Measurements from ENCODE around the gene RCL1.

RCL1 gene

DNA sequence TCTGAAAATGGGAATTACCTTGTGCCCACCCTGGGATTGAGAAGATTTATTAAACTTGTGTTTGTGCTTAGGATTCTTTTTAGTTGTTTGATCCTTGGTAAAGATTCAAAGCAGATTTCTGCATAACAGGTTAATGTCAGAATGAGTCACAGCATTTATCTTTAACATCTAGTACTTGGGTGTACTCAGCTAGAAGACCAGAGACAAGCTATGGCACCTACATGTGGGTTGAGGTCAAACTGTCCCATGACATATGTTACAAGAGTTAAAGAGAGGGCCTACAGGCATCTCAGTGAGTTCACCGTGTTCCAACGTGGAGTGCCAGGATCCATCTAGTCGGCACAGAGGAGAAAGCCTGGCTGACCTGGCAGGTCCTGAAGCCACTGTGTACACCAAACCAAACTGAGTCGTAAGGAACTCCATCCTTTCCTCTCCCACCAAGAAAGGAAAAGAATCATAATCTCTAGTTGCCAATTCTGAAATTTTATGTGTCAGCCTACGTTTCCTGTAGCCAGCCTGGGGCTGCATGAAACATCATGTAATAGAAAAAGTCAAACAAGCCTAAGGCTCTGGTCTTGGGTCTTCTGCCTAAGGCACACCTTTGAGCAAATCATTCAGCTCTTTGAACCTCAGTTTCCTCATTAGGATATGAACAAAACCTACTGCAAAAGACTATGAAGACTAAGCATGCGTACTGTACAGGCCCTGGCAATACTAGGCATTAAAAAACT, 73.7 kb downstream of the RCL1 start:
- Histone ChIP-seq H3K27me3 (ENCODE audit: insufficient read depth, insufficient read length) (no peaks in the 10 kb centered on the region), H3K9me3 (ENCODE audit: insufficient read depth, low read length) (no peaks in the 10 kb centered on the region), H3K36me3 (ENCODE audit: insufficient read depth, insufficient read length, low read length) (peaks cover 19% of the 10 kb centered on the region), H3K9ac (ENCODE audit: insufficient read length, low read depth) (no peak overlapping the region), H3K4me1 (ENCODE audit: insufficient read depth, insufficient read length) (no peaks in the 10 kb centered on the region), H3K4me3 (ENCODE audit: insufficient read length, low read depth) (no peak overlapping the region)
- TF ChIP-seq YY1 (IDR thresholded peaks at IDR 0.05; ENCODE audit: insufficient read depth, insufficient read length) (no peak), ZNF274 (IDR thresholded peaks at IDR 0.05; ENCODE audit: low read depth, low read length) (no peak), SUZ12 (IDR thresholded peaks at IDR 0.05; ENCODE audit: extremely low read depth, insufficient read depth, insufficient read length) (no peak)
- no peak for DNase-seq (ENCODE audit: low read depth, low spot score)

DNA sequence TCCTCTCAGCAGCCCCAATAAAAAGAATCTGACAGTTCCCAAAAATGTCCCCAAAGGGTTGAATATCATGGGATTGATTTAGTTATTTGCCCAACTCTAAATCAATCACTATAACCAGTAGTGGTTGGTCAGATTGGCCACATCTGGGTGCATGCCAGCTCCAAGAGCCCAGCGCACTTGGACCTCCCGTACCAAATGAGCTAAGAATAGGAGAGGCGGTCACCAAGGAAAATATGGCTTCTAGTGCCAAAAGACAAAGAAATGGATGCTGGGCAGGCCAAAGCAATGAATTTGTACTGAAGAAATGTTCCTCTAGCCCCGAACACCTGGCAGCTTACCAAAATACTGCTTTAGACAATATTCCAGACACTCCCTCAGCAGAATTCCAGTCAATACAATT, 80.3 kb downstream of the RCL1 start:
- Histone ChIP-seq H3K9ac (ENCODE audit: insufficient read length, low read depth) (no peak overlapping the region), H3K4me1 (ENCODE audit: insufficient read depth, insufficient read length) (no peaks in the 10 kb centered on the region), H3K27me3 (ENCODE audit: insufficient read depth, insufficient read length) (no peaks in the 10 kb centered on the region), H3K36me3 (ENCODE audit: insufficient read depth, insufficient read length, low read length) (no peaks in the 10 kb centered on the region), H3K9me3 (ENCODE audit: insufficient read depth, low read length) (no peaks in the 10 kb centered on the region), H3K4me3 (ENCODE audit: insufficient read length, low read depth) (no peak overlapping the region)
- TF ChIP-seq ZNF274 (IDR thresholded peaks at IDR 0.05; ENCODE audit: low read depth, low read length) (no peak), SUZ12 (IDR thresholded peaks at IDR 0.05; ENCODE audit: extremely low read depth, insufficient read depth, insufficient read length) (no peak), YY1 (IDR thresholded peaks at IDR 0.05; ENCODE audit: insufficient read depth, insufficient read length) (no peak)
- DNase-seq (ENCODE audit: low read depth, low spot score): no peak

DNA sequence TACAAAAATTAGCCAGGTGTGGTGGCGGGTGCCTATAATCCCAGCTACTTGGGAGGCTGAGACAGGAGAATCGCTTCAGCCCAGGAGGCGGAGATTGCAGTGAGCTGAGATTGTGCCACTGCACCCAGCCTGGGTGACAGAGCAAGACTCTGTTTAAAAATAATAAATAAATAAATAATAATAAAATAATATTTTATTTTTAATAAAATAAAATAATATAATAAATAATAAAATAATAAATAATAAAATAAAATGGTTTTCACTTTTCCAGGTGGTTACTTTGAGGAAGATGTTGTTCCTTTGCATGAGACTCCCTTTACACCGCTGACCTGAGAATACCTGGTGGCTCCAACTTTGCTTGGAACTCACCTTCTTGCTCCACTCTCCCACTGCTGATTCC, 82.8 kb downstream of the RCL1 start:
- Histone ChIP-seq H3K4me1 (ENCODE audit: insufficient read depth, insufficient read length) (no peaks in the 10 kb centered on the region), H3K9ac (ENCODE audit: insufficient read length, low read depth) (no peak overlapping the region), H3K27me3 (ENCODE audit: insufficient read depth, insufficient read length) (no peaks in the 10 kb centered on the region), H3K9me3 (ENCODE audit: insufficient read depth, low read length) (no peaks in the 10 kb centered on the region), H3K36me3 (ENCODE audit: insufficient read depth, insufficient read length, low read length) (no peaks in the 10 kb centered on the region), H3K4me3 (ENCODE audit: insufficient read length, low read depth) (no peak overlapping the region)
- no peak for TF ChIP-seq YY1 (IDR thresholded peaks at IDR 0.05; ENCODE audit: insufficient read depth, insufficient read length)
- TF ChIP-seq ZNF274 (IDR thresholded peaks at IDR 0.05; ENCODE audit: low read depth, low read length): no peak
- TF ChIP-seq SUZ12 (IDR thresholded peaks at IDR 0.05; ENCODE audit: extremely low read depth, insufficient read depth, insufficient read length): no peak
- DNase-seq (ENCODE audit: low read depth, low spot score): no peak

DNA sequence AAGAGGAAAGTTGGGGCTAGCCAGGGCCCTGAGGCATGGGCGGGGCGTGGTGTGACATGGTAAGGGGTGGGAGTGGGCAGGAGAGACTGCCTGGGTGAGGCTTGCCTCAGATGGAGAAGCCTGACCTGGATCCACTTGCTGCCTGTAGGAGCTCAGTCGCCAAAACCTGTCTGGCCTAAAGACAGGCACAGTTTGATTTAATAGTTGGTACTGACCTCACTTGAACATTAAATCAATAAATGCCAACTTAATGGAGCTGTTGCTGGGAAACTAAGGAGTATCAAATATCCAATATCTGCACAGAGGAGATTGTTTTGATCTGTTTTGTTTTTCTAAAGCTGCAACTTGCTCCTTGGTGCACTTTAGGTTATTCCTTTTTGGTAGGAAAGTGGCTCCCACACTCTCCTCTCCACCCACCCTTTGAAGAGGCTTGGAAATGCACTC, 86.4 kb downstream of the RCL1 start:
- Histone ChIP-seq H3K4me1 (ENCODE audit: insufficient read depth, insufficient read length) (no peaks in the 10 kb centered on the region), H3K9ac (ENCODE audit: insufficient read length, low read depth) (no peak overlapping the region), H3K9me3 (ENCODE audit: insufficient read depth, low read length) (no peaks in the 10 kb centered on the region), H3K27me3 (ENCODE audit: insufficient read depth, insufficient read length) (no peaks in the 10 kb centered on the region), H3K4me3 (ENCODE audit: insufficient read length, low read depth) (no peak overlapping the region), H3K36me3 (ENCODE audit: insufficient read depth, insufficient read length, low read length) (no peaks in the 10 kb centered on the region)
- no peak for TF ChIP-seq SUZ12 (IDR thresholded peaks at IDR 0.05; ENCODE audit: extremely low read depth, insufficient read depth, insufficient read length)
- no peak for DNase-seq (ENCODE audit: low read depth, low spot score)

DNA sequence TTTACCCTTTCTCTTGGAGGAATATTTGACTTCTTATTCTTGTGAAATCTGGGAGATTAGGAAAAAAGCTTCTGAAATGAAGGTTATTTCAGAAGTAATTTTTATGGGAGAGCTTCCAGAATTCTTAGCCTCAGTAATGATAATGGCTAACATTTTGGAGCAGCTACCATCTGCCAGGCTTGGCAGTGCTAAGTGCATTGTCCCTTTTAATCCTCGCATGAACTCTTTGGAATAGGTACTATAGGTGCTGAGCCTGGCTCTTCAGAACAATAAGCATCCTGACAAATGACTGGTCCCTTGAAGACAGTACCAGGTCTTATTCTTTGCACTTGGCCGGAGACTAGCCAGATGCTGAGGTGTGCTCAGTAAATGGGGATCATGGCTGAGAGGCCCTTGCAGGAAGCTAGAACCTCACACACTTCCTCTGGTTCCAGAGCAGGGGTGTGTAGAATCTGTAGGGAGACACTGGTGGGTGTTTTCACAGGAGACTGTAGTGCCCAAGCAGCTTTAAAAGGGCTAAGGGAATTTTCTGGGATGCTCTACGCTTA, 90.7 kb downstream of the RCL1 start:
- no peak overlapping the region for H3K4me3 ChIP-seq (ENCODE audit: insufficient read length, low read depth)
- no peaks in the 10 kb centered on the region for H3K9me3 ChIP-seq (ENCODE audit: insufficient read depth, low read length)
- no peak for DNase-seq (ENCODE audit: low read depth, low spot score)

DNA sequence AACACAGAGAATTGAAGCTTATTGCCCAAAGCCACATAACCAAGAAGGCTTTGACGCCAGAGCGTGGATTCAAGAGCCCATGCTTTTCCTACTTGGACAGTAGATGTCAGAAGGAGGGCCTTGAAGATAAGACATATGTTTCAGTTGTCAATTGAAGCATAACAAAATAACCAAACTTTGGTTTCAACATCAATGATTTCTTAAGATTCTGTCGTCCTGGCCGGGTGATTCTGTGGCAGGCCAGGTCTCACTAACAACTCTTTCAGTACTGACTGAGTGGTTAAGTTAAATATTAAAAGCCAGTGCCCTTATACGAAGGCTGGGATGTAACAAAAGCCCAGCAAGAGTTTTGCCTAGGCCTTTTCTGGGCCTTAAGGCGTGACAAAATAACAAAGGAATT, 94.0 kb downstream of the RCL1 start:
- Histone ChIP-seq H3K9ac (ENCODE audit: insufficient read length, low read depth) (no peak overlapping the region), H3K4me3 (ENCODE audit: insufficient read length, low read depth) (no peak overlapping the region)
- DNase-seq (ENCODE audit: low read depth, low spot score): no peak

More for the DNA sequence above, 90.7 kb downstream of the RCL1 start:
- Histone ChIP-seq H3K36me3 (ENCODE audit: insufficient read depth, insufficient read length, low read length) (no peaks in the 10 kb centered on the region), H3K4me1 (ENCODE audit: insufficient read depth, insufficient read length) (peaks cover 2% of the 10 kb centered on the region), H3K9ac (ENCODE audit: insufficient read length, low read depth) (no peak overlapping the region), H3K27me3 (ENCODE audit: insufficient read depth, insufficient read length) (no peaks in the 10 kb centered on the region)
- TF ChIP-seq SUZ12 (IDR thresholded peaks at IDR 0.05; ENCODE audit: extremely low read depth, insufficient read depth, insufficient read length): no peak
- no peak for TF ChIP-seq ZNF274 (IDR thresholded peaks at IDR 0.05; ENCODE audit: low read depth, low read length)
- no peak for TF ChIP-seq YY1 (IDR thresholded peaks at IDR 0.05; ENCODE audit: insufficient read depth, insufficient read length)

DNA sequence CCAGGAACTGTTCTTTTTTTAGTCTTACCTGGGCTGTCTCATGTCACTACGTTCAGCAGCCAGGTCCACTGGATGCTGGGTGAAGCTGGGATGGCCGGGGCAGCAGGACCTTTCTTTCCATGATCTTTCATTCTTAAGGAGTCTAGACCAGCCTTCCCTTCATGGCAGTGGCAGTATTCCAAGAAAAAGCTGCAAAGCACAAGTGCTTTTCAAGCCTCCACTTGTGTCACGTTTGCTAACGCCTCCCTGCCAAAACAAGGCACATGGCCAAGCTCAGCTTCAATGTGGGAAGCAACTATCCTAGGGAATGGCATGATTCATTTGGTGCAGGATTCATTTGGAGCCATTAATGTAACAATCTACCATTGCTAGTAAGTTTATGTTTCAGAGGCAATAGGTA, 94.8 kb downstream of the RCL1 start:
- Histone ChIP-seq H3K9me3 (ENCODE audit: insufficient read depth, low read length) (no peaks in the 10 kb centered on the region), H3K4me3 (ENCODE audit: insufficient read length, low read depth) (no peak overlapping the region), H3K4me1 (ENCODE audit: insufficient read depth, insufficient read length) (peaks cover 2% of the 10 kb centered on the region), H3K9ac (ENCODE audit: insufficient read length, low read depth) (no peak overlapping the region), H3K27me3 (ENCODE audit: insufficient read depth, insufficient read length) (no peaks in the 10 kb centered on the region), H3K36me3 (ENCODE audit: insufficient read depth, insufficient read length, low read length) (no peaks in the 10 kb centered on the region)
- TF ChIP-seq YY1 (IDR thresholded peaks at IDR 0.05; ENCODE audit: insufficient read depth, insufficient read length) (no peak), ZNF274 (IDR thresholded peaks at IDR 0.05; ENCODE audit: low read depth, low read length) (no peak), SUZ12 (IDR thresholded peaks at IDR 0.05; ENCODE audit: extremely low read depth, insufficient read depth, insufficient read length) (no peak)
- no peak for DNase-seq (ENCODE audit: low read depth, low spot score)

More for the DNA sequence above, 94.0 kb downstream of the RCL1 start:
- H3K9me3 ChIP-seq (ENCODE audit: insufficient read depth, low read length): no peaks in the 10 kb centered on the region
- peaks cover 2% of the 10 kb centered on the region for H3K4me1 ChIP-seq (ENCODE audit: insufficient read depth, insufficient read length)
- H3K27me3 ChIP-seq (ENCODE audit: insufficient read depth, insufficient read length): no peaks in the 10 kb centered on the region
- TF ChIP-seq ZNF274 (IDR thresholded peaks at IDR 0.05; ENCODE audit: low read depth, low read length) (no peak), SUZ12 (IDR thresholded peaks at IDR 0.05; ENCODE audit: extremely low read depth, insufficient read depth, insufficient read length) (no peak), YY1 (IDR thresholded peaks at IDR 0.05; ENCODE audit: insufficient read depth, insufficient read length) (no peak)
- H3K36me3 ChIP-seq (ENCODE audit: insufficient read depth, insufficient read length, low read length): no peaks in the 10 kb centered on the region

Data from NT2/D1 (cell line).